Limb (tissue), 2 donors: ENCODE measurements around the gene SDHC.
"Not testable (repeated sequence)": the region's sequence is repeated elsewhere in the genome, so short reads cannot be mapped to it uniquely, and the experiment has no call there.

Source experiments
- DNase-seq, 2 donors: peaks; one replicate each; pipeline ENCODE4 v3.0.0-alpha.2; 2016; ENCODE audit errors: extremely low spot score in 2 of 2

The SDHC gene

GRCh38 chr1:161309868-161310267 is 4.3 kb upstream of the SDHC start, which contains the start of gene MPZ:
Gene MPZ (minus strand): TSS chr1:161309968. CDS start chr1:161309905, 63 bp downstream.
- DNase-seq, result peak in 1 of 2 donors; percentile 36

GRCh38 chr1:161311595-161312181 is 2.5 kb upstream of the SDHC start:
- DNase-seq, result no peak

DNA sequence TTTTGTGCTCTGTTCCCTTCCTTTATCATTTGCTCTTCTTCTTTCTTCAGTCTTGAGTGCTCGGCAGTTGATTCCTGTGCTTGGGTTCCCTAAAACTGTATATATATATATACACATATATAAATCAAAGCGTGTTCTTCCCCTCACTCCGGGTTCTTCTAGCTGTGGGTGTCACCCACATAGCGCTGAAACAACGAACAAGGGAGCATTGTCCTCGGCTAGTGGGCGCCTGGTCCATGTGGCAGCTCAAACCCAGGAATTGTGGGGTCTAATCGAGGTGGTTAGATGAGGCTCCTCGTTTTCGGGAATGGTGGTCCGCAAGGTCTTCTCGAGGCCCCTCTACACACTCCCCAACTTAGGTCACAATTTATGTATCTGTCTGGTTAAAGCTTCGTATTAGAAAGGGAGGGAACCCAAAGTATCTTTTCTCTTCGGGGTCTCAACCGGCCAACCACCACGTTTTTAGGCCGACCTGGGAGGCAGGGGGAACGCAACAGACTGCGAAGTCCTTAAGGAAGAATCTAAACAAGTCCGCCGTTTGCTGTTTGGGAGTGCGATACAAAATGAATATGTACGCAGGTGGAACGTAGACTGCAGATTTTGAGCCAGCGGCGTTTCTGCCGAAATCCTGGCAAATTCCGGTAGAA is 504 bp upstream of the SDHC start:
- DNase-seq, result peak in 1 of 2 donors; percentile 30

DNA sequence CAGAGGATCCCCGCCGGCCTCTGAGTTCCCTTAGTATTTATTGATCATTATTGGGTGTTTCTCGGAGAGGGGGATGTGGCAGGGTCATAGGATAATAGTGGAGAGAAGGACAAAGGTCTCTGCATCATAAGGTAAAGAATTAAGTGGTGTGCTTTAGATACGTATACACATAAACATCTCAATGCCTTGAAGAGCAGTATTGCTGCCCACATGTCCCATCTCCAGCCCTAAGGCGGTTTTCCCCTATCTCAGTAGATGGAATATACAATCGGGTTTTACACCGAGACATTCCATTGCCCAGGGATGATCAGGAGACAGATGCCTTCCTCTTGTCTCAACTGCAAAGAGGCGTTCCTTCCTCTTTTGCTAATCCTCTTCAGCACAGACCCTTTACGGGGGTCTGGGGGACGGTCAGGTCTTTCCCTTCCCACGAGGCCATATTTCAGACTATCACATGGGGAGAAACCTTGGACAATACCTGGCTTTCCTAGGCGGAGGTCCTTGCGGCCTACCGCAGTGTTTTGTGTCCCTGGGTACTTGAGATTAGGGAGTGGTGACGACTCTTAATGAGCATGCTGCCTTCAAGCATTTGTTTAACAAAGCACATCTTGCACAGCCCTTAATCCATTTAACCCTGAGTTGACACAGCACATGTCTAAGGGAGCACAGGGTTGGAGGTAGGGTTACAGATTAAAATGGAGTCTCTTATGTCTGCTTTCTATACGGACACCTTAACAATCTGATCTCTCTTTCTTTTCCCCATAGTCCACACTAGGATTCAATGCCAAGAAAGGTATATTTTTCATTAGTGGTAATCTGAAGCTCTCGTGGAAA is 1.9 kb downstream of the SDHC start:
- not testable (repeated sequence) for DNase-seq

DNA sequence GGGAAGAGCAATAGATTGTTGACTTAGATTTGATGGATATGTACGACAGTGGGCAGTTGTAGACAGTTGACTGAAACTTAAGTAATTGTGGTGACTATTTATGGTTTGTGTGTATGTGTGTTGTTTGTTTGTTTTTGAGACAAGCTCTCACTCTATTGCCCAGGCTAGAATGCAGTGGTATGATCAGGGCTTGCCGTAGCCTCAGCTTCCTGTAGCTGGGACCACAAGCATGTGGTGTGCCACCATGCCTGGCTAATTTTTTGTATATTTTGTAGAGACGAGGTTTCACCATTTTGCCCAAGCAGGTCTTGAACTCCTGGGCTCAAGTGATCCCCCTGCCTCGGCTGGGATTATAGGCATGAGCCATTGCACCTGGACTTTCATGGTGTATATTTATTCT is 9.8 kb downstream of the SDHC start:
- DNase-seq, result no peak

DNA sequence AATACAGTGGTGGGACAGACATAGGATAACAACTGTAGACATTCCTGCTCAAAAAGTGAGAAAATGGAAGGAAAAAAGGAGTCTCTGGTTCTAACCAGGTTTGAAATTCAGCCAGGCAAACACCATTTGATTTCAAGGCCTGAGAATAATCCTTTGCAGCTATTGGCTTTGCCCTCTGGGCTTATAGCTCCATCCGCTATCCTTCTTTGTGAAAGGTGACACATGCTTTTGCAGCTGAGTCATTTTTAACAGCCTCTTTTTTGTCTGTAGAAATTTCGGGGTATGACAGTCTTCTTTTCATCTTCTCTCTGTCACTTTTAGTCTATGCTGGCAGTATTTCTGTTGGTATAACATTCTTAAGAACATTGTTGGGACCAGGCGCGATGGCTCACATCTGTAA is 16.2 kb downstream of the SDHC start:
- DNase-seq, result no peak

DNA sequence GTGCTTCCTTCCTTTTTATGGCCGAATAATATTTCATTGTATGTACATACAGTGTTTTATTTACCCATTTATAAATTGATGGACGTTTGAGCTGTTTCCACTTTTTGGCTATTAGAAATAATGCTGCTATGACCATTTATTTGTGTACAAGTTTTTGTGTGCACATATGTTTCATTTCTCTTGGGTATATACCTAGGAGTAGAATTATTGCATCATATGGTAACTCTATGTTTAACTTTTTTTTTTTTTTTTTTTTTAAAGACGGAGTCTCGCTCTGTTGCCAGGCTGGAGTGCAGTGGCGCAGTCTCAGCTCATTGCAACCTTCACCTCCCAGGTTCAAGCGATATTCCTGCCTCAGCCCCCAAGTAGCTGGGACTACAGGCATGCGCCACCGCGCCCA is 19.0 kb downstream of the SDHC start:
- no peak for DNase-seq

DNA sequence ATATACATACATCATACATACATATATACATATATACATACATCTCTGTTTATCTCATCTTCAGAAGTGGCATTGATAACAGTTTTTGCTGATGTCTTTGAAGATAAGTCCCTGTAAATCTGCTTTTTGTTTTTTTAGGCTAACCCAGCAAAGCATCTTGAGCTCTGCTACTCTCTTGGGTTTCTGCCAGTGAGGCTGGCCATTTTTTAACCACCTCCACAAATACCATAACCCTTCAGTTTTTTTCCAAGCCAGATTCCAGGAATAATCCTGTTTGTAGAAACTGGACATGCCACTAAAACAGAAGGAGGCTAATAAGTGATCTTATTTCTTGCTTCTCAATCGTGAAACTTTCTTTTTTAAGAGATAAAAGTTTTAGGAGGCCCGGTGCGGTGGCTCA is 21.6 kb downstream of the SDHC start:
- no peak for DNase-seq

DNA sequence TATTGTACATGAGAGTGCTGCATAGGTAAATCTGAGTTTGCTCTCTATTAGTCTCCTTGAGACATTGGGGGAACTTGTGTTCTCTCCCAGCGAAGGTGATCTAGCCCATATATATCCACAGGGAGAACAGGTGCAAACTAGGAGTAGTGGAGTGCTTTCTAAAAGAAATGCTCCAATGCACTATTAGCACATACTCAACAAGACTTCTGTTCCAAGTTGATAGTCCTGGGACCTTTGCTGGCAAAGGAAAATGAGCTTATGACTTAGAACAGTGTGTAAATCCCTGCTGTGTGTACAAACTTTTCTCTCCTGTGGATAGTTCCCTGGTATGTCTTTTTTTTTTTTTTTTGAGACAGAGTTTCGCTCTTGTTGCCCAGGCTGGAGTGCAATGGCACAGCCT is 28.0 kb downstream of the SDHC start:
- no peak for DNase-seq

DNA sequence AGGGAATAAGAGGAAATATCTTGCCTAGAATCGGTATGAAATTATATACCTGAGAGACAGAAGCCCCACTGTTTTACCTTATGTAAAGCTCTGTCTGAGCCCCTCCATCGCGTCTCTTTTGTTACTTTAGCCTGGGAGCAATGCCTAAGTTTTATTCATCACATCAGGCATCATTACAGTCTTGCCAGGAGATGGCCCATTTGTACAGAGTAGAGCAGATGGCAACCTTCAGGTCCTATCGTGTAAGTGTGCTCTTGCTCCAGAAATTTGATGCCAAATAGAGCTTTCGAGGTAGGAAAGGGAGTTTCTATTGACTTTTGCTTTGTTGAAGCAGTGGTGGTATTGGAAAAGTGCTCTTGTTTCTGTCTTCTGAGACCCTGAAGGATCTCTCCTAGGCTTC is 28.6 kb downstream of the SDHC start:
- no peak for DNase-seq

GRCh38 chr1:161350671-161351070 is 36.5 kb downstream of the SDHC start:
- DNase-seq, result no peak

- no peak for DNase-seq
Observed at GRCh38 chr1:161351482-161351881, 37.3 kb downstream of the SDHC start.

GRCh38 chr1:161357073-161357472 is 42.9 kb downstream of the SDHC start:
- DNase-seq, result no peak

GRCh38 chr1:161359291-161359690 is 45.1 kb downstream of the SDHC start:
- DNase-seq, result no peak

GRCh38 chr1:161364332-161364731 is 50.2 kb downstream of the SDHC start:
- DNase-seq, result no peak

GRCh38 chr1:161365207-161365606 is 51.0 kb downstream of the SDHC start:
- no peak for DNase-seq

DNA sequence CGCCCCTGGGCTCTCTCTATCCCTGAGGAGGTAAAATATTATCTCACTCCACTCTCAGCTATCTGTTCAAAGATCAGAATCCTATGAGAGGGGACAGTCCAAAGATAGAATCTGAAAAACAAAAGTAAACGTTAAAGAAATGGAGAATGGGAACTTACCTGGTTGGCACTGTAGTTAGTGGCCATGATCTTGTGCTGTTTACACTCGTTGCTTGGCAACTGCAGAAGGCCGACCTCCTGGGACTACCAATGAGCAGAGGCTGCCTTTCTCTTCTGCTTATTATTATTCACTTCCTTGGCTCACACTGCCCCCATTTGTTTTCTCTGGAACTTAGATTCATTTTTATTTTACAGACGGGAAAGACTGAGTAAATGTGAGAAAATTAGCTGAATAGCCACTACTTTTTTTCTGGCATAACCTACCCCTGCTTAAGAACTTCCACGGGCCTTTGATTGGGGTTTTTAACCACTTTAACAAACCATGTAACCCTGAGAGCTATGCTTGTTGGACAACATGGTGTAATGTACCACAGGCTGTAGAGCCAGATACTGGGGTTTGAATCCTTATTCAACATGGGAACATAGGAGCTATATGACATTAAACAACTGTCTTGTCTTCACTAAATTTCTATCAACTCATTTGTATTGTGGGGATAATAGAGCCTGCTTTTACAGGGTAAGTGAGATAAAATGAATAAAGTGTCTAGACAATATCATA is 53.7 kb downstream of the SDHC start, which contains the start of gene CFAP126:
TSS of gene CFAP126 (minus strand) at position 193 of the 717 bp plus-strand sequence. CDS start at position 185, 8 bp downstream.
- peak in 1 of 2 donors; percentile 28 for DNase-seq

DNA sequence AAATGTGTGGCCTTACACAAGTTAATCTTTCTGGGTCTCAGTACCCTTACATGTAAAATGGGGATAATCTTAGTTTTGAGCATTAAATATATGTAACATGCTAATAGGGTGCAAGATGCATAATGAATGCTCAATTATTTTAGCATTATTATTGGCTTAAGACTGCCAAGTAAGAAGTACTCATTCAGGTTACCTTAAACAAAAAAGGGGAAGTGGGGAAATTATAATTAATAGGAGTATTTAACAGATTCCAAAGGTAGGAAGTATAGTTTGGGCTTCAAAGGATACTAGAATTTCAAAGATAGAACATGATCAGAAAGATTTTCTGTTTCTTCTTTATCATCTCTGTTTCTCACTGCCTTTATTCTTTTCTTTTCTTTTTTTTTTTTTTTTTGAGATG is 59.3 kb downstream of the SDHC start:
- DNase-seq, result no peak

DNA sequence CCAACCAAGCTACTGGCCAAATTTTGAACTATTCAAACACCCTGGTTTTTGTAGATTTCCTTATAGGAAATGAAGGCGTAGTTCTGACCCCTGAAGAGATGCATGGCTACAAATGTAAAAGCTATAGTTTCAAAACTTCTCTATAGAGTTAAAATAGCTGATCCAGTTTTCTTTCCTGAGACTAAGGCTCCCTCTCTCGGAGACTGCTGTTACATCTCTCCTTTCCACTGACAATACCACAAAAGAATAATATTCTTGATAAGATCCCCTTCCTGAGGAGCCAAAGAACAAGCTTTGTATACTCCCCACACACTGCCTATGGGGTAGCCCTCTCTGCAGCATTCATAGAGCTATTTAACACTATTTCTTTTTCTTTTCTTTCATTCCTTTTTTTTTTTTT is 60.2 kb downstream of the SDHC start:
- no peak for DNase-seq

GRCh38 chr1:161378014-161378413 is 63.8 kb downstream of the SDHC start:
- DNase-seq, result no peak

- peak in 1 of 2 donors; percentile 72 for DNase-seq
Observed at GRCh38 chr1:161379071-161379470, 64.9 kb downstream of the SDHC start.

- DNase-seq, result no peak
Observed at GRCh38 chr1:161381707-161382106, 67.5 kb downstream of the SDHC start.
